Epithelial cell of proximal tubule (primary cell): ENCODE measurements around the gene ANKRD18B. TPM values are rescaled to one million over a fixed set of nuclear protein-coding genes. Genes with fewer than 3 reads are reported as not detected.
A peak's percentile ranks its signal among the peaks of the same experiment; 100 is the strongest.
"Not testable (repeated sequence)": the region's sequence is repeated elsewhere in the genome, so short reads cannot be mapped to it uniquely, and the experiment has no call there.

Source experiments
- DNase-seq: peaks from one replicate; pipeline ENCODE4 v3.0.0-alpha.2; 2011; ENCODE audit warnings: low read depth
- H3K4me3 ChIP-seq: 2 replicates; pipeline ENCODE4 v1.5.1; 2011; ENCODE audit warnings: low read depth, mild to moderate bottlenecking, low read length
- CTCF ChIP-seq: conservative IDR thresholded peaks from 2 replicates; pipeline ENCODE4 v1.5.1; 2012; ENCODE audit warnings: low read depth, mild to moderate bottlenecking, low read length
- total RNA-seq: library from RNA; depleted of rRNA; stranded (reverse); fragments of >200 nt; gene quantifications from 2 replicates; pipeline ENCODE4 v1.2.3, GENCODE V29; 2015

Gene ANKRD18B
- total RNA-seq, 1 donor from 2014 or later: 3.1 TPM

GRCh38 chr9:33498387-33498786, 25.7 kb upstream of the ANKRD18B start:
- no peak for TF ChIP-seq CTCF
- DNase-seq: no peak
- H3K4me3 ChIP-seq: no peak overlapping the region

GRCh38 chr9:33506626-33507370, 17.3 kb upstream of the ANKRD18B start:
- TF ChIP-seq CTCF: no peak
- DNase-seq: peak; percentile 96
- peak overlapping the region; percentile 26 for H3K4me3 ChIP-seq

GRCh38 chr9:33510262-33511183, 13.5 kb upstream of the ANKRD18B start:
- TF ChIP-seq CTCF: no peak
- H3K4me3 ChIP-seq: peak overlapping the region; percentile 71
- DNase-seq: peak; percentile 36

- peak overlapping the region; percentile 71 for H3K4me3 ChIP-seq
- DNase-seq: not testable (repeated sequence)
Observed at GRCh38 chr9:33511184-33511517, 12.9 kb upstream of the ANKRD18B start.

- not testable (repeated sequence) for H3K4me3 ChIP-seq, DNase-seq
Observed at GRCh38 chr9:33512535-33512934, 11.5 kb upstream of the ANKRD18B start.

GRCh38 chr9:33515342-33515995, 8.6 kb upstream of the ANKRD18B start:
- DNase-seq, H3K4me3 ChIP-seq: not testable (repeated sequence)

GRCh38 chr9:33516397-33516796, 7.7 kb upstream of the ANKRD18B start:
- not testable (repeated sequence) for DNase-seq, H3K4me3 ChIP-seq

- TF ChIP-seq CTCF: peak; percentile 76
- H3K4me3 ChIP-seq: no peak overlapping the region
- no peak for DNase-seq
Observed at GRCh38 chr9:33517373-33517772, 6.7 kb upstream of the ANKRD18B start.

GRCh38 chr9:33517934-33518577, 6.0 kb upstream of the ANKRD18B start:
- DNase-seq: not testable (repeated sequence)

GRCh38 chr9:33521861-33522260, 2.2 kb upstream of the ANKRD18B start:
- DNase-seq, H3K4me3 ChIP-seq: not testable (repeated sequence)

More at GRCh38 chr9:33517934-33518577, 6.0 kb upstream of the ANKRD18B start:
- H3K4me3 ChIP-seq: not testable (repeated sequence)
